GM19351 (cell line): ENCODE measurements around the gene DRD1.
"Not testable (repeated sequence)": the region's sequence is repeated elsewhere in the genome, so short reads cannot be mapped to it uniquely, and the experiment has no call there.

Source experiments
- ATAC-seq: cut with Tn5 transposase; IDR thresholded peaks from one replicate; pipeline ENCODE4 v1.9.1; 2021; ENCODE audit warnings: mild to moderate bottlenecking, moderate library complexity; ENCODE audit not compliant: unreplicated experiment

DRD1 gene

DNA sequence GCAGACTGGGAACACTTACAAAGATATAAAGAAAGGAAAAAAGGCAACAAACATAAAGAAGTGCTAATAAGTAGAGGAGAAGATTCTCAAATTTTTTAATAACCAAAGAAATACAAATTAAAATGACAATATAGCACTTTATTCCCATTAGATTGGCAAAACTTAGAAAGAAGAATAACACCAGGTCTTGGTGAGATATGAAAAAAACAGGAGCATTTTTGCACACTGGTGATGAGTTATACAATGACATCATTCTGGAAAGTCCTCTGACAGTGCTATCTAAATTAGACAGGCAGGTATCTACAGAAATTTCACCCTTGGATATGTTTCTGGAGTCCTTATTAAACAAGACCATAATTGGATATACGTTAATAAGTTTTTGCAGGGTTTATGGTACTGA lies 24.9 kb upstream of the DRD1 start:
- ATAC-seq, result no peak

DNA sequence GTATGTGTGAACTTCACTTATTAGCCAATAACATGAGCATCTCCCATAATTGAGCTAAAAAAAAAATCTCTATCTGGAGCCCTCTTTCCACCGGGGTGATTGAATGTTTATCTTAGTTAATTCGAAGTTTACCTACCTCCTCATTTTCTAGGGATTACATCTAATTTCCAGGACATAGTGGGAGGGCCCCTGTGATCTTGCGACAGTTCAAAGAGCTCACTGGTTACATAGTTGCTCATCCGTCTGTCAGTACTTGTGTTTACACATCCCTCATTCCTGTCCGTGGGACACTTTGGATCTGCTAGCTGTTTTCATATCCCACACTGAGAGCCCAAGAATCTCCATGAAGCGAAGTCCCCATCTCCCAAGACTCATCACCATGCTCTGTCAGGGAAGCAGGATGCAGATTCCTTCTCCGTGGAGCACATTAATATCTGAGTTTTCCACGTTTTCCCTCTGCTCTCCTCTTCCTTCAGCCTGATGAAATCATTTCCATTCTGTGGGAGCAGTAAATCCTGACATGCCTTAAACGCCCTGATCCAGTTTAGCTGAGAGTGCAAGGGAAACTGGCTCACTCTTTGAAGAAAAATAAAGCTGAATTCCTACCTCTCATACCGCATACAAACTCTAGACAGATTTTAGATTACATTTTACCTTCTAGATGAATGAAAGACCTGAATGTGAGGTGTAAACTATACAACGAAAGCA lies 24.2 kb upstream of the DRD1 start:
- ATAC-seq, result no peak

DNA sequence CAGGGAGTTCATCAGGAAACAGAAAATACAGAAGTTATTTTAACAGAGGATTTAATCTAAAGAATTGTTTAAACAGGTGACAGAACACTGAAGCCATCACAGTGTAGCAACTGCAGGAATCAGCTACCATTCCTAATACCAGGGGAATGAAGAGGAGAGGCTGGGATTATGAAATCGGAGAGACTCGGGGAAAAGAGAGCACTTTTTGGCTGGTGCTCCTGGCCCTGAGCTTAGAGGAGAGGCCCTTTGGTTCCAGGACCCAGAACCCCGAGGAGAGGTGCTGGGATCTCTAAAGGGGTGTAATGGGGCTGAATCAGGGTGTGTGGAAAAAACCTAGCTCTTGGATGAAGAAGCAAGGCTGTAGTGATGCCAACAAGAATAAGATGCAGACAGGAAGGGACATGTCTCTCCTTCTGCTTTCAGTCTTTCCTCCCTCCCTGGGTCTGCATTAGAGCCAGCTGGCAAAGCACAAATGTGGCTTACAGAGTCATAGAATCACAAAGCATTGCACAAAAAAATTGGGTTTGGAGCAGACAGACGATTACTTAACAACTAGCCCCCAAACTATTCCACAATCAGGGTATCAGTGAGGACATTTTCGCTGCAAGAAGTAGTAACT lies 22.8 kb upstream of the DRD1 start:
- no peak for ATAC-seq

DNA sequence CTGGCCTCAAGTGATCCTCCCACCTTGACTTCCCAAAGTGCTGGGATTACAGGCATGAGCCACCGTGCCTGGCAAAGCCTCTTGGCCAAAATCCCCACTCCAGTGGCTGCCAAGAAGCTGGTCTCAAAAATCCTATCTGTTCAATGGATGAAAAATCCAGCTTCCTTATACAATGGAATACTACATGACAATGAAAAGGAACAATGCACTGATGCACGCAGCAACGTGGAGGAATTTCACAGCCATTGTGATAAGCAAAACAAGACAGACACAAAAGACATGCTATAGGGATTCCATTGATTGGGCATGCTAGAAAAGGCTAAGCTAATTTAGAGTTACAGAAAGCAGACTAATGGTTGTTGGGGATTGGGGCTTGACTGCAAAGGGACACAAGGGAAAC lies 21.3 kb upstream of the DRD1 start:
- ATAC-seq, result no peak

DNA sequence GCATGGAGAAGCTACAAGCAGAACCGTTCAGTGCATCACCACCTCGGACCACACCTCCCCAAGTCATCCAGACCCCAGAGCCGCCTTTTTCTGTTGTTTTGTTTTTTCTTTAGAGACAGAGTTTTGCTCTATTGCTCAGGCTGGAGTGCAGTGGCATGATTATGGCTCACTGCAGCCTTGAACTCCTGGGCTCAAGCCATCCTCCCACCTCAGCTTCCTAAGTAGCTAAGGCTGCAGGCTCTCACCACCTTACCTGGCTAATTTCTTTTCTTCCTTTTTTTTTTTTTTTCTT lies 20.9 kb upstream of the DRD1 start:
- ATAC-seq, result no peak

DNA sequence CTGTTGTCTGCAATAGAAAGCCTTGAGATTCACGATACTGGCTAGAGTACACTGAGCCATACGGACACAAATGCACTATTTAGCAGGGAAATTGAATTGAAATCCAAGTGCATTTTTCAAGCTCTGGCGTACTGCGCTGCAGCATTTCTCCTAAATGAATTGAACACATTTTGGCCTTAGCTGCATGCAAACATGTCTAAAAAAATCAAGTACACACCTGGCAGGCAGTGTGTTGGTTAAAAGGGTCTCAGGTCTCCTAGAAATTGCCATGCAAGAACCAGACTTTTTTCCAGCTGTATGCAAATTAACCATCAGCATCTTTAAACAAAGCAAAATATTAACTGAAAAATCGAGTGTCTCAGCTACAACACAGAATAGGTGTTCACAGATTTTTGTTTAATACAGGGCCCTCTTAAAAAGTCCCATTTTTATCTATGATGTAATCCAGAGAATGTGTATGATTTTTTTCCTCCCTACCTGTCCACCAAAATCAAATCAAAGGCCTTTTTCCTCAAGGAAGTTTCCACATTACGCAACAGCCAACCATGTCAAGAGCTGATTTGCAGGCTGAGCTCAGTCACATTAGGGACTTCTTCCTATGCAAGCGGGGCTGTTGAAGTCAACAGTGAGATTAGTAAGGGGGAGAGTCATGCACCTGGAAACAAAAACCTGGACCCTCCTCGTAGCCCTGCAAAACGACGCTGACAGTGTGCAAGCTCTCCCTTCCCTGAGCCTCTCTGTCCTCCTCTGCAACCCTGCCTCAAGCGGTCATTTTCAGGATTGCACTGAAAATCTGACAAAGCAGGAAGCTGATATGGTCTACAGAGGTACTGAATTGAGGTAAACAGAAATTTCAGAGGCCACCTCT lies 20.3 kb upstream of the DRD1 start:
- peak; percentile 99 for ATAC-seq

DNA sequence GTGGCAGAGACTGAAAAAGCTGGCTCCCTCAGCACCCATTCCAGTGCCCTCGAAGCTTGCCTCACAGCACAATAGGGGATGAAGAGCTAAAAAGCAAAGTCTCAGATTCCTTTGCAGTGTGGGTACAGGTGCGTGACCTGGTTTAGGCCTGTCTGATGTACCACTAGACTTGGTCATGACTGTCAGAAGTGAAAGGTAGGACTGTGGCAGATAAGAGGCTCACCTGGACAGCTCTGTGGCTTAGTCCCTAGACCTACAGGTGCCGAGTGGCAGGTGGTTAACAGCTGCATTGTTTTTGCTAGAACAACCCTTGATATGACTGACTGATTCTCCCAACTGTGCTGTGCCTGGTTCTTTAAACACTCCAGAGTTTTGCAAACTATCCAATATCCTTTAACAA lies 19.7 kb upstream of the DRD1 start:
- ATAC-seq, result no peak

DNA sequence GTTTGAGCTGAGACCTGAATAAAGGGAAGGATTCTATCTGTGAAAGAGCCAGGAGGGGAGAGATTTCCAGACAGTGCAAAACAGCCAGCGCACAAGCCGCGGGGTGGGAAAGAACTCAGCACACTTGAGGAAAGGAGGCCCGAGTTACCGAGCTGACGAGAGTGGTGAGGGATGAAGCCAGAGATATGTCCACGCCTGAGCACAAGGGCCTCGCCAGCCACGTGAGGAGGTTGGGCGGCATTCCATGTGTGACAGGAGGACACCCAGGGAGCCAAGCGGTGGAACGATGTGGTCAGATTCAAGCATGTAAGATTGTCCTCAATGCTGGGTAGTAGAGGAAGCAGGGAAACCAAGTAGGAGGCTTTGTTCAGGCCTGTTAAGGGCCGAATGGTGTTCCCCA lies 17.4 kb upstream of the DRD1 start:
- ATAC-seq, result no peak

DNA sequence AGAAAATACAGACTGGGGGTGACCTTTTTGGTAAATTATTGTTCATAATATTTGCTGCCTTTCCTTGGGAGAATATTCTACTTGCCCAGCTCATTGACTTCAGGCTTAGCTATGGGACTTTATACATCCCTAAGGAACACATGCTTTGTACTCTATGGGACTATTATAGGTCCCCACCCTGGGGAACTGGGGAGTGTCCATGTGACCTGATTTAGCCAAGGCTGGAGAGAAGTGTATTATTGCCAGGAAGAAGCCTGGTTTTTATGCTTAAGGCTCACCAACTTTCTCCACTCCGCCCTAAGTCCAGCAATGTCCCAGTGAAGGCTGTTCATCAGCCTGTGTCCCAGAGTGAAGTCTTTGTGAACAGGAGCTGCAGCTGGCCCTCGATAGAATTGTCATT lies 16.6 kb upstream of the DRD1 start:
- ATAC-seq, result no peak

DNA sequence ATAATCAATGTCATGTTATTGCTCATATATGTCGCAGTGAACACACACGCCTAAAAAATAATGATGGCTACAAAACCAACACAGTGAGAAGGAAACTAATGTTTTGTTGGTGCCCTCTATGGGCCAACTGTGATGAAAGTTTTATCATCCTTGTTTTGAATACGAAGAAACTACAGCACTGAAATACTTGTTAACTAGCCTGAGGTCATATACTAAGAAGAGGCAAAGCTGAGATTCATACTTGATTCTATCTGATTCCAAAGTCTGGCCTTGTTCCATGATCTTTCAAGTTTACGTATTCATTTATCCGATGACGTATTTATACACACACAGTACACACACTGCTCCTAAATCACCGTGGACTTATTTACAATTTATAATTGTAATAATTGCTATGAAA lies 16.1 kb upstream of the DRD1 start:
- no peak for ATAC-seq

DNA sequence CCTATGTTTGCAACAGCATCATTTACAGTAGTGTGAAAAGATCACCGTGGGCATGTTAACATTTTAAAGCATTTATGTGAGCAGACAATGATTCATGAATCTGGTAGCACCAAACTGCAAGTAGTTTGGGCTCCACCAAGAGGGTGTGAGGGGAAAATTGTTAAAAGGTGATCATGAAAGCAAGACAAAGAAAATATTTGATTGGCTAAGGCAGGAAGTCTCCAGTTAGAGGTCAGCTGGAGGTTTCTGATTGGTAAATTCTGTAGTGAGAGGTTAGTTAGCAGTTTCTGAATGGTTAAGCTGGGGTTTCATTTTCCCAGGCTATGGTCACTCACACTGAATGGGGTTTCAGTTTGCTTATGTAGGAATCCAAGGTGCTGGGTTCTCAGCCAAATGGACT lies 13.5 kb upstream of the DRD1 start:
- peak; percentile 90 for ATAC-seq

DNA sequence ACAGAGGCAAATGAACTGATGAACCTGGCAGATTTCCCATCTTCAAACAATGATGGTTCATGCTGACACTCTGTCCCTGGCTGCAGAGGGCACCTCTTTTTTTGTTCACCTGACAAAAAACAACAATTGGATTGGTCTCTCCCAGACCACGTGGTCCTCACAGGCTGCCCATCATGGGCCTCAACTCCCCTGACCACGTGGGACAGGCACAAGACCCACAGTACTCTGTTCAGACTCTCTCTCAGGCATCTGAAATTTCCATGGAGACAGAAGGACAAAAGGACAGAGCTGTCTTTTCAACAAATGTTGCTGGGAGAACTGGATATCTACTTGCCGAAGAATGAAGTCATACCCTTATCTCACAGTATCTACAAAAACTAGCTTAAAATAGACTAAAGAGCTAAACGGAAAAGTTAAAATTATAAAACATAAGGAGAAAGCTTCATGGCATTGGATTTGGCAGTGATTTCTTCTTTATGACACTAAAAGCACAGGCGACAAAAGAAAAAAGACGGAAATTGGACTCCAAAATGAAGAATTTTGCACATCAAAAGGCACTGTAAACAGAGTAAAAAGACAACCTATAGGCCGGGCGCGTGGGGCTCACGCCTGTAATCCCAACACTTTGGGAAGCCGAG lies 12.2 kb upstream of the DRD1 start:
- no peak for ATAC-seq

DNA sequence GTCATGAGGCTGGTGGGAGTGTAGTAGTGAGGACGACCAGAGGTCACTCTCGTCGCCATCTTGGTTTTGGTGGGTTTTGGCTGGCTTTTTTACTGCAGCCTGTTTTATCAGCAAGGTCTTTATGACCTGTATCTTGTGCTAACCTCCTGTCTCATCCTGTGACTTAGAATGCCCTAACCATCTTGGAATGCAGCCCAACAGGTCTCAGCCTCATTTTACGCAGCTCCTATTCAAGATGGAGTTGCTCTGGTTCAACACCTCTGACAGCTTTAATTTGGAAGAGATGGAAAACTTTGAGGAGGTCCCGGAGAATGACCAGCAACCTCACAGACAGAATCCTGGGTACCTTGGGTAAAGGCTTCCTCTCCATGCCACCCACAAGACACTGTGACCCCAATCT lies 10.4 kb upstream of the DRD1 start:
- ATAC-seq, result not testable (repeated sequence)

DNA sequence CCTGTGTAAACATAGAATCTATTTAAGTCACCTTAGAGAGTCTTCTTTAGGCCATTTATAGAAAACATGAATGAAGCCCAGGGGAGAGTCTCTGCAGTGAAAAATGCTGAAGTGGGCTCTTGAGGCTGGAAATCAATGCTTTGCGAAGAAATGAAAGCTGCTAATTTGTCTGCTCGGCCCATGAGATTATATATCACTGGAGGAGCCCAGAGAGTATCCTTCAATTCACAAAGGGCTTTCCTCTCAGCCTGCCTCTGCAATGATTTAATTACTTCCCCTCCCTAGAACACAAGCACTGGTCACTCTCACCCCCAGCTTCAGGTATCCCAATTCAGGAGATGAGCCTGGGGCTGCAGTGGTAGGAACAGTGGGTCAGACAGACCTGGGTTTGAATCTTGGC lies 8.2 kb upstream of the DRD1 start:
- no peak for ATAC-seq

DNA sequence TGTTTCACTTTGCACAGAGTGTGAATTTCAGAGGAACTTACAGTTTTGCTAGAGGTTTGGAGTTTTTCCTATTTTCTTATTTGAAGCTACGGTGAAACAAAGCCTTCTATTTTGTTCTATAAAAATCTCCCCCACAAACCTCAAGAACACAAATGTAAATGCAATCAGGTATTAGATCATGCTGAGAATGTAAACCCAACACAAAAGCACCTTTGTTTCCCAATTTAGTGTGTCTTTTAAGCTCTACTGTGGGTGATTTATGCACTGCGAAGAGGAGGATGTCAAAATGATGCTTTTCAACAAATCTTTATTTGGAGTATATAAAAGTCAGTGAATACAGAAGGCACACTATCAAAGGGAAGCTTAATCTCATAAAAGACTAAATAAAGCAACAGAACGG lies 4.3 kb upstream of the DRD1 start:
- ATAC-seq, result no peak

DNA sequence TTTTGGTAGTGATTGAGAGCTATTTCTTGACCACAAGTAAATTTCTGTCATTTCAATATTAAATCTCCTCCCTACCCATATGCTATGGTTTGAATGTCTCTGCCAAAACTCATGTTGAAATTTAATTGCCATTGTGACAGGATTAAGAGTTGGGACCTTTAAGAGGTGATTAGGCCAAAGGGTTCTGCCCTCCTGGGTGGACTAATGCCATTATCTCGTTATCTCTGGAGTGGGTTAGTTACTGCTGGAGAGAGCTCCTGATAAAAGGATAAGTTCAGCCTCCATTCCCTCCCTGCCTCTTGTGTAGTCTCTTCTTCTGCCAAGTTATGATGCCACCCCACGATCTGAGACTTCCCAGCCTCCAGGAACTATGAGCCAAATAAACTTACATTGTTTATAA lies 3.6 kb upstream of the DRD1 start:
- no peak for ATAC-seq

DNA sequence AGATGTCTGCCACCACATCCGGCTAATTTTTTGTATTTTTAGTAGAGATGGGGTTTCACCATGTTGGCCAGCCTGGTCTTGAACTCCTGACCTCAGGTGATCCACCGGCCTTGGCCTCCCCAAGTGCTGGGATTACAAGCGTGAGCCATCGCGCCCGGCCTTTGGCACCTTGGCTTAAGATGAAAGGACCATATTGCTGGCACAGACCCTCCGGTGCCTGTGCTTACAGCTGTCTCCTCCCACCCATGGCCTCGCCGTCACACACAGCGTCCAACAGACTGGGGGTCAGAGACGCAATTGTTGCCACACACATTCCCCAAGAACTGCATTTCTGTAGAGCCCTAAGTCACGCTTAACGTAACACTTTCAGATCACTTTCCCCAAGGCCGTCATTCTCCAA lies 2.4 kb upstream of the DRD1 start:
- ATAC-seq, result not testable (repeated sequence)

DNA sequence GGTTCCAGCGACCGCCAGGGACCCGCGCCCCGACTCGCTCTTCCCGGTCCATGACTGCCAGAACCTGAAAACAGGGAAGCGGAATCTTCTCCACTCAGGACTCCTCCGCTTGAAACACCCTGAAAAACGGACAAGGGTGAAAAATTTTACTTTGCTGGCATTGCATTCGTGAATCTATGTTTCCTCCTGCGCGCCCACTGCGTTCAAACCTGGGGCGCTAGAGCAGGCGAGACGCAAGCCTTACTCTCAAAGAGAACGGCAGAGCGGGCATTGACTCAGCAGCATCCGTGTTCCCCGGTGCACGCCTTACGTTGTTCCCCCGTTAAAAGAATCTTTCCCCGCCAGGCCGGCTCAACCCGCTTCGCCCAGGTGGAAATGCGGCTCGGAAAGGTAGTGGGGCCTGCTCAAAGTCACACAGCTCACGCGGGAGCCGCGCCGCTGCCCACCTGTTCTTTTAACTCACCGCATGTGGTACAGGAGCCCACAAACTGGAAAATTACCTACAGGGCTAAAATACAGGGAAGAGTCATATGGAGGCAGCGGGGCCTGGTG lies 999 bp upstream of the DRD1 start:
- ATAC-seq, result no peak

DNA sequence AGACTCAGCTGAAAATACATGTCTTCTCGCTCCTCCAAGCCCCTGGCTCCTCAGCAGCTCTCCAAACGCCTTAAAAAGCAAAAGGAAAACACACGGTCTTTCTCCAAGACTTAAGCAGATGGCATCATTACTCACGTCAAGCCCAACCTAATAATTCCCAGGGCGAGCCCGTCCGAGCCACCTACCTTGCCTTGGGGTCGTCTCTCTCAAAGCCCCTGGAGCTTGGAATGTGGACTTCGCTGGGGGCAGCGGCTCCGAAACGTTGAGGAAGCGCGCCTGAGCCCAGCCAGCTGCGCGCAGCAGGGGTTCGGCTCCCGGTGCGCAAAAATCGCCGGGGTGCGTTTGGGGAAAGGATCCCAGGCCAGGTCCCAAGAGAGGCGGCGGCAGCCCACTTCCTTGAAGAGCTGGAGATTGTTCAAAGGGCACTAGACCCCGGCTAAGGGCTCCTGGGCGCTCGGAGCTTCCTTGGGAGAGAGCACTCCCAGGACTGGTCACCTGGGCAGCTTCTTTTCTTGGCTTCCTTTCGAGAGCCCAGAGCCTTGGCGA lies 395 bp downstream of the DRD1 start:
- no peak for ATAC-seq

DNA sequence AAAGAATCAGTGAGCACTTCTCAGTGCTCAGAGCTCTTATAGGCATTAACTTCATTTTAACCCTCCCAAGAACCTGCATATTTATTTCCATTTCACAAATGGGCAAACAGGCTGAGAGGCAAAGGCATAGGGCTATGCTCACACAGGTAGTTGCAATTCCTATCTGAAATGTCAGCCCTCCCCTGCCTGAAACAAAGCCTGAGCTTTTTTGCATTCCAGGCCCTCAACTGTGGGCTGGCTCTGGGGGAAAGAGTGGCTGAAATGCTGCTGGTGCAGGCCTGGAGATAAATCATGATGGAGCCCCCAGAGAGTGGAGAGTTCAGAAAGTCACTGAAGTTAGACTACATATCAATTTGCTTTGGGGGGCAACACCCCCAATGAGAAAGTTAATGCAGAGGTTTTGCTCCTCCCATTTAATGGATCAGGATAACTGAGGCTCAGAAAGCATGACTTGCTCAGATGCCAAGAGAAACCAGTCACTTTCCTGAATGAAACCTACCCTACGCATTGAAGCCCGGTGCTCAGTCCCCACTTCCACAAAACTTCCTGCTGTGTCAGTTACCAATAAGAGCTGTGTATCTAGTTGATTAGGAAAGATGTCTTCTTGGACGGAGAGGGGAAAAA lies 5.6 kb downstream of the DRD1 start:
- ATAC-seq, result no peak

DNA sequence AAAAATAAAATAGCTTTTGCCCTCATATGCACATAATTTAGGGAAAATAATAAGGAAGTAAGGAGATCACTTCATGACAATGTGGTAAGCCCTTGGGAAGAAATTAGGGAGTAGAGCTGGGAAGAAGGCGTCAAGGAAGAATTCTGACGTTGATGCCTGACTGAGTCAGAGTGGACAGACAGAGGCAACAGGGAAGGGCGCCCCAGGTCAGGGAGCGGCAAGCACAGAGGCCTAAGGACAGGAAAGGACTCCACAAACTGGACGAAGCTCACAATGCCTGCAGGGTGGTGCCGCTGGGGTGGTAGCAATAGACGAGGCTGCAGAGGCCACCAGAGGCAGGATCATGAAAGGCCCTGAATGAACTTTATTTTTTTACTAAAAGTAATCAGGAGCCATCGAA lies 7.6 kb downstream of the DRD1 start:
- no peak for ATAC-seq
